Measurements from ENCODE around the gene MAML2. TPM values are rescaled to one million over a fixed set of nuclear protein-coding genes. Genes with fewer than 3 reads are reported as not detected.
"Not testable (repeated sequence)": the region's sequence is repeated elsewhere in the genome, so short reads cannot be mapped to it uniquely, and the experiment has no call there.

MAML2 gene
- total and polyA plus RNA-seq, 2 donors, result 7.9 to 25.6 TPM

DNA sequence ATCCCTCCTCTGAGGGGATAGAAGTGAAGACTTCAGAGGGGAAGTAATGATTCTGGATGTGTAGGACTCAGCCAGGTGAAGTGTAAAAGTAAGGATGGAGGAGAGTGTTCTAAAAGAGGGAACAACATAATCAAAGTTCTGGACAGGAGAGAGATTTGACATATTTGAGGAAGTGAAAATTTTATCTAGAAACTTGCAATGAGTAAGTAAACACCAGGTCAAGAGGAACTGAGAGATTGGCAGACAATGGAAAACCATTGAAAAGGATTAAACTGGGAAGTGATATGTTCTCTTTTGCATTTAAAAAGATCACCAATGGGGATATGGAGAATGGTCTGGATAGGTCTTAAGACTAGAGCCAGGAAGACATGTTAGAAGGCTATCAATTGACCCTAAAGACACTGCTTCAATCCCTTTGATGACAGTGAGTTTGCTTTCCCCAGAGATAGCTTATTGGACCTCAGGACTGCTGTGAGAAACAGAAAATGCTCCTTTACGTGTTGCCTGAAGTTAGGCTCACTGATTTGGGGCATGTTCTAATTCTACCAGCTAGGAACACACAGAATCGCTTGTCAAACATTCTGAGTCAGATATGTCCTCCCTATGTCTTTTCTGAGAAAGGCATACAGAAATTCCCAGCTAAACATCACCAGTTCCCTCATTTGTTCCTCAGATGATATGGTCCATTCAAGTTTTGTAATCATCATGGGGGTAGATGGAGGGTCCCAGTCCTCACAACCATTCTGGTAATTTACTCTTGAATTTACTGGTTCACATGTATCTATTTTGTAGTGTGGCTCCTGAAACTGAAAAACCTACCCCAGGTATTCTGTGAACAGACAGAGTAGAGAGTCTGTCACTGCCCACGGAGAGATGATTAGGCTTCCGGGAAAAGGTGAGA, 144.9 kb downstream of the MAML2 start:
- Histone ChIP-seq H3K36me3 (ENCODE audit: insufficient read depth) (no peaks in the 10 kb centered on the region), H3K4me3 (ENCODE audit: low read depth, low read length) (no peak overlapping the region), H3K27ac (ENCODE audit: low read depth) (no peak overlapping the region), H3K4me1 (ENCODE audit: insufficient read depth) (no peaks in the 10 kb centered on the region)
- DNase-seq (ENCODE audit: extremely low spot score), result no peak
- 96% methylated on average over 4 of the region's 4 CpGs for WGBS

GRCh38 chr11:96197103-96197502, 145.9 kb downstream of the MAML2 start:
- WGBS, result 86% methylated on average over 1 of the region's 1 CpG
- Histone ChIP-seq H3K4me1 (ENCODE audit: insufficient read depth) (no peaks in the 10 kb centered on the region), H3K36me3 (ENCODE audit: insufficient read depth) (no peaks in the 10 kb centered on the region)

DNA sequence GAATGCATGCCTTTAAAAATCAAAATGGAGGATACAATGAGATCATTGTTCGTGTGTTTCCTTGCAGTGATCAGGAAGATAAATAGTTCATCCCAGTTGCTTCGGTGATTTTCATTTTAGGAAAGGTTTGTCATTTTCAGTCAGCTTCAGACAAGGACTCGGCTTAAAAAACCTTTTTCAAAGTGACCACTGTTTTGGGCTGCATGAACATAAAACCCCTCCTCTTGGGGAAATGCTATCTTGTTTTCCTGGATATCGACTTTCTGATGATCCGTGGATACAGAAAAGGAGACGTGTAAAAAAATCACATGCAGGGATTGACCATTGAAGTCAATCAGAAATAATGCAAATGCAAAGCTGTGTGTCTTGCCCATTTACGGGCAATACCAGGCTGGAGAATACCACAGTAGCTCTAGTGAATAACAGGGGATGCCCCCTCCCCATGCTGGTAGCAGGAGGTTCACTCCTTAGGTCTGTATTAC, 146.8 kb downstream of the MAML2 start:
- Histone ChIP-seq H3K36me3 (ENCODE audit: insufficient read depth) (no peaks in the 10 kb centered on the region), H3K27ac (ENCODE audit: low read depth) (no peak overlapping the region), H3K4me3 (ENCODE audit: low read depth, low read length) (no peak overlapping the region), H3K4me1 (ENCODE audit: insufficient read depth) (no peaks in the 10 kb centered on the region)
- DNase-seq (ENCODE audit: extremely low spot score), result no peak
- WGBS, result 73% methylated on average over 7 of the region's 7 CpGs

More at GRCh38 chr11:96197103-96197502, 145.9 kb downstream of the MAML2 start:
- H3K27ac ChIP-seq (ENCODE audit: low read depth), result no peak overlapping the region
- DNase-seq (ENCODE audit: extremely low spot score), result no peak
- no peak overlapping the region for H3K4me3 ChIP-seq (ENCODE audit: low read depth, low read length)

DNA sequence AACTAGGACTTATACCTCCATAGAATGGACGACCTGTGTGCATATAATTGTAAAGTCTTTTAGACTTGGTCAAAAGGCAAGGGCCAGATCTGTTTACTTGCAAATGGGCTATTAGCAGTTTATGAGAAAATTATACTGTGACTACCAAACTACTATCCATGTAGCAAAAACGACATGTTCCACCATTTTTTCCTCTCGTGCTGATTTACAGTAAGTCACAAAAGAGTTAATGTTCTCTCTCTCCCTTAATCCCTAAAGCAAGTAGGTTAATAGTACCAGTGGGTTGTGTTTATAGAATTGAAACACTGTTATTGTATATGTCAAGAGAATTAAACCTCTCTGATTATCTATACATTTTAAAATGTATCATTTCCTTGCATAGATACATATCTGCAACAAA, 147.3 kb downstream of the MAML2 start:
- Histone ChIP-seq H3K36me3 (ENCODE audit: insufficient read depth) (no peaks in the 10 kb centered on the region), H3K4me1 (ENCODE audit: insufficient read depth) (no peaks in the 10 kb centered on the region), H3K27ac (ENCODE audit: low read depth) (no peak overlapping the region), H3K4me3 (ENCODE audit: low read depth, low read length) (no peak overlapping the region)
- no peak for DNase-seq (ENCODE audit: extremely low spot score)
- WGBS, result 89% methylated on average over 3 of the region's 3 CpGs

- H3K4me3 ChIP-seq (ENCODE audit: low read depth, low read length), result no peak overlapping the region
- H3K27ac ChIP-seq (ENCODE audit: low read depth), result no peak overlapping the region
Measured at GRCh38 chr11:96194581-96195374, 148.2 kb downstream of the MAML2 start.

GRCh38 chr11:96193745-96194443, 149.1 kb downstream of the MAML2 start:
- Histone ChIP-seq H3K27ac (ENCODE audit: low read depth) (no peak overlapping the region), H3K4me3 (ENCODE audit: low read depth, low read length) (no peak overlapping the region), H3K4me1 (ENCODE audit: insufficient read depth) (no peaks in the 10 kb centered on the region), H3K36me3 (ENCODE audit: insufficient read depth) (no peaks in the 10 kb centered on the region)
- 72% methylated on average over 4 of the region's 4 CpGs for WGBS
- DNase-seq (ENCODE audit: extremely low spot score), result no peak

More at GRCh38 chr11:96194581-96195374, 148.2 kb downstream of the MAML2 start:
- Histone ChIP-seq H3K36me3 (ENCODE audit: insufficient read depth) (no peaks in the 10 kb centered on the region), H3K4me1 (ENCODE audit: insufficient read depth) (no peaks in the 10 kb centered on the region)
- 23% methylated on average over 1 of the region's 1 CpG for WGBS
- no peak for DNase-seq (ENCODE audit: extremely low spot score)

GRCh38 chr11:96191752-96192151, 151.2 kb downstream of the MAML2 start:
- no peak overlapping the region for H3K27ac ChIP-seq (ENCODE audit: low read depth)
- 74% methylated on average over 4 of the region's 4 CpGs for WGBS
- H3K4me3 ChIP-seq (ENCODE audit: low read depth, low read length), result no peak overlapping the region
- H3K36me3 ChIP-seq (ENCODE audit: insufficient read depth), result no peaks in the 10 kb centered on the region
- DNase-seq (ENCODE audit: extremely low spot score), result no peak
- H3K4me1 ChIP-seq (ENCODE audit: insufficient read depth), result no peaks in the 10 kb centered on the region

DNA sequence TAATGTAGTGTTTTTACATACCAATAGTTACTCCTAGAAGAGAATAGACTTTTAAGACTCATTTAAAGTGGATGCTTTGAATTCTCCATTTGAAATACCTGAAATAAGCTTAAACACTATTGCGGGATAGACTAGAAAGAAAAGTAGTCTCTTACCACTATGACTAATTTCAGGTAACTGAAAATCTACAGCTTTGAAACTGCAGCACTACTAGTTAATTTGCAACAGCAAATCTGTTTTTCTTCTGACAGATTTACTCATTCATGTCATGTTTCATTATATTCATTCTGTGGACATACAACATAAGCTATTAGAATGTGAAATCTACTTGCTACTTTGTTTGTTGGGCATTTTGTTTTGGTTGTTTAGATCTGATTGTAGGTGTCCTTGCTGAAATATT, 153.6 kb downstream of the MAML2 start:
- no peak for DNase-seq (ENCODE audit: extremely low spot score)
- no peak overlapping the region for H3K4me3 ChIP-seq (ENCODE audit: low read depth, low read length)
- no peaks in the 10 kb centered on the region for H3K36me3 ChIP-seq (ENCODE audit: insufficient read depth)
- WGBS, result 99% methylated on average over 1 of the region's 1 CpG
- H3K4me1 ChIP-seq (ENCODE audit: insufficient read depth), result no peaks in the 10 kb centered on the region
- H3K27ac ChIP-seq (ENCODE audit: low read depth), result no peak overlapping the region

DNA sequence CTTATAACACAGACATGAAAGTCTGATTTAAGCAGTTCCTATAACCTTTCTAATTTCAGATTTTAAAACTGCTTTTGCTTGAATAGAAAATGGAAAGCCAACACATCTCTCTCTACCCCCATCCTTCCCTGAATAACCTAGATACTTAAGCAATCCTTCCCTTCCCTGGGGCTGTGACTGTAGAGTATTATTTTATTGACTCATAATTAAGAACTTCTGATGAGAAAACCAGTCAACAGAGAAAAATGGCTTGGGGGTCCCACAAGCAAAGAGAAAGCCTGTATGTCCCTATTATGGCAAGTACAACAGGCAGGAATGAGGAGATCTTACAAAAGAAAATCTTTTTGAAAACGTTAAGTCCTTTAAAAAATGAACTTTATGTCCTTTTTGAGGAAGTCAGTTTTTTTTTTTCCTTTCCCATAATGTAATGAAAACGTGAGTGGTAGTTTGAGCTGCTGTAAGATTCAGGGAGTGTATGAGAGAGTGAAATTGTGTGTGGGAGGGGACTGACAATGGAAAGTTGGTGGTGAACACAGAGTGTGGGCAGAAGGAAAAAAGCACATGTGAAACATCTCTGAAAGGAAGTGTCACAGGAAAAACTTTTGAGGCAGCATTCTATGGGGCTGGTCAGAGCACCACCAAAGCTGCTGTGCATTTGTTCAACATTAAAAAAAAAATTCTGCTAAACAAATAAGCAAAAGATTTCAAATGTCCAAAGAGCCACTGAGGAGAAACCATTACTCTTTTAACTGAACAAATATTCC, 154.6 kb downstream of the MAML2 start:
- WGBS, result 25% methylated on average over 2 of the region's 2 CpGs
- Histone ChIP-seq H3K4me3 (ENCODE audit: low read depth, low read length) (no peak overlapping the region), H3K4me1 (ENCODE audit: insufficient read depth) (no peaks in the 10 kb centered on the region), H3K36me3 (ENCODE audit: insufficient read depth) (no peaks in the 10 kb centered on the region), H3K27ac (ENCODE audit: low read depth) (no peak overlapping the region)
- no peak for DNase-seq (ENCODE audit: extremely low spot score)

DNA sequence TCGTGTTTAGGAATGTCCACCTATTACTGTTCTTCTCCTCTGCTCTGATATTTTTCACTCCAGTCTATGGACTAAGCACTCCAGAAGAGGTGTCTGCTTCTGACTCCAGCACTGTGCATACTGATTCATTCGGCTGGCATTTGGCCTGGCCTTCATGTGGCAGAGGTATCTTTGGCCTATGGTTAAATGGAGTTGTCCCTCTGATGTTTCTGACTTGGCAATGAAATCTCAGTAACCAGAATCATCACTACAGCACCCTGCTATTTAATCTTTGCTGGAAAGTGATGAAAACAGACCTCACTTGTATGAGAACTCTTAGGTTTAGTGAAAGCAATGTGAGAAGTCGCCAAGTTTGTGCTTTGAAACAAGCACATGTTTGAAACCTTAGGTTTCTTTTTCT, 155.2 kb downstream of the MAML2 start:
- no peak overlapping the region for H3K4me3 ChIP-seq (ENCODE audit: low read depth, low read length)
- no peaks in the 10 kb centered on the region for H3K4me1 ChIP-seq (ENCODE audit: insufficient read depth)
- H3K36me3 ChIP-seq (ENCODE audit: insufficient read depth), result no peaks in the 10 kb centered on the region
- H3K27ac ChIP-seq (ENCODE audit: low read depth), result no peak overlapping the region
- 50% methylated on average over 3 of the region's 3 CpGs for WGBS
- no peak for DNase-seq (ENCODE audit: extremely low spot score)

DNA sequence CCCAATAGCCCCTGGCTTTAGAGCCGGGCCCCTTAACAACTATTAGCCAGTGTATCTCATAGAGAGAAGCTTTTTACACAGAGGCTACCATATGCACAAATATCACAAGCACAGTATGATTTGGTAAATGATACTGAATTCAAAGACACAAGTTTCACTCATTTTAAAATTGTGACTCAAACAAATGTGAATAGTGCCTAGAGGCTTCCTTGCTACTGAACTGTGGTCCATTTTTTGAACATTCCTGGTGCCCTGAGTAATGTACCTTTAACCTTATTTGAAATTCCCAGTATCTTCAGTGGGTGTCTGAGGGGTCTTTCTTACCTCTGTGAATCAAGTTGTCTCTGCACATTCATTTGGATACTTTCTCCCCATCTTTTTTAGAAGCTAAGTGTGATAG, 156.2 kb downstream of the MAML2 start:
- Histone ChIP-seq H3K4me1 (ENCODE audit: insufficient read depth) (no peaks in the 10 kb centered on the region), H3K27ac (ENCODE audit: low read depth) (no peak overlapping the region), H3K36me3 (ENCODE audit: insufficient read depth) (no peaks in the 10 kb centered on the region), H3K4me3 (ENCODE audit: low read depth, low read length) (no peak overlapping the region)
- 96% methylated on average over 1 of the region's 1 CpG for WGBS
- DNase-seq (ENCODE audit: extremely low spot score), result no peak

DNA sequence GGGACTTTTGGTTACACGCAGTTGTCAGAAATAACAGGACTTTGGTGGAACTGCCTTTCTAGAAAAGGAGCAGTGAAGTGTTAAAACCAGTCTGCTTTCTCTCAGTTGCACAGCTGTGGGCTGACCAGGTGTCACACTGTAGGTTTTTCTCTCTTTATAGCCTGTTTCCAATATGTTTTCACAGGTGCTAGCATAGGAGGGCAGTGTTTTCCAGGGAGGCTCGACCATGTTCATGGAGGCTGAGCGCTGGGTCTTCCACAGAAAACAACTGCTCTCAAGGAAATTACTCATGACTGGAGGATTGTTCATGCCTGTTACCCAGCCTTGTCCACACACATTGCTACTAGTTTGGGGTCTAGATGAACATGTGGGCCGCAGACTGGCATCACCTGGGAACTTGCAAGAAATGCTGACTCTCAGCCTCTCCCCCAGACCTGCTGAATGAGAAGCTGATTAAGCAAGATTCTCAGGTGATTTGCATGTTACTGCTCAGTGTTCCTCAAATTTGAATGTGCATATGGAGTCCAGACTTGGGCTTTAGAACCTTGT, 157.7 kb downstream of the MAML2 start:
- no peaks in the 10 kb centered on the region for H3K4me1 ChIP-seq (ENCODE audit: insufficient read depth)
- DNase-seq (ENCODE audit: extremely low spot score), result no peak
- H3K36me3 ChIP-seq (ENCODE audit: insufficient read depth), result no peaks in the 10 kb centered on the region
- 78% methylated on average over 4 of the region's 4 CpGs for WGBS
- no peak overlapping the region for H3K4me3 ChIP-seq (ENCODE audit: low read depth, low read length)
- H3K27ac ChIP-seq (ENCODE audit: low read depth), result no peak overlapping the region

DNA sequence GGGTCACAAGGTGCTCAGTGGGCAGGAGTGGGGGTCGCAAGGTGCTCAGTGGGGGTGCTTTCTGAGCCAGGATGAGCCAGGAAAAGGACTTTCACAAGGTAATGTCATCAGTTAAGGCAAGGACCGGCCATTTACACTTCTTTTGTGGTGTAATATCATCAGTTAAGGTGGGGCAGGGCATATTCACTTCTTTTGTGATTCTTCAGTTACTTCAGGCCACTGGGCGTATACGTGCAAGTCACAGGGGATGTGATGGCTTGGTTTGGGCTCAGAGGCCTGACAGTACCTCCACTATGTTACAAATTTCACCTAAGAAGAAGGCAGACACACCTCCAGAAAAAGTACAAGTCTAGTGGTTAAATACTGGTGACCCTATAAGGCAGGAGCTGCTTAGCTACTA, 162.1 kb downstream of the MAML2 start:
- 96% methylated on average over 4 of the region's 4 CpGs for WGBS
- DNase-seq (ENCODE audit: extremely low spot score); H3K36me3 ChIP-seq (ENCODE audit: insufficient read depth); H3K27ac ChIP-seq (ENCODE audit: low read depth); H3K4me3 ChIP-seq (ENCODE audit: low read depth, low read length); H3K4me1 ChIP-seq (ENCODE audit: insufficient read depth): not testable (repeated sequence)

Measured in urinary bladder (tissue), 4 donors.